Neural cell (in vitro differentiated cells): ENCODE results near the gene EIF4E2. TPM values are rescaled to one million over a fixed set of nuclear protein-coding genes. Genes with fewer than 3 reads are reported as not detected.

Source experiments
- H2AFZ ChIP-seq: fragments of 200-600, 300-800 bp; sonication (generic), shearing (Covaris generic); 2 replicates; pipeline ENCODE4 v1.6.0; 2014; ENCODE audit warnings: low read depth, mild to moderate bottlenecking, antibody characterized with exemption, low read length, moderate library complexity
- H3F3A ChIP-seq: fragments of 200-600 bp; shearing (Covaris generic); 2 replicates; pipeline ENCODE4 v1.6.1; 2016; ENCODE audit warnings: mild to moderate bottlenecking, moderate library complexity, mixed read lengths, antibody characterized with exemption, low read length; ENCODE audit not compliant: insufficient read depth, poor library complexity, severe bottlenecking
- H3K27ac ChIP-seq: fragments of 200-600, 300-800 bp; sonication (generic), shearing (Covaris generic); 2 replicates; pipeline ENCODE4 v1.5.1; 2014; ENCODE audit warnings: mild to moderate bottlenecking, low read length, moderate library complexity
- H3K27me3 ChIP-seq: fragments of 300-800, 200-600 bp; sonication (generic), shearing (Covaris generic); 2 replicates; pipeline ENCODE4 v1.6.0; 2014; ENCODE audit warnings: mild to moderate bottlenecking, low read depth, low read length, moderate library complexity; ENCODE audit not compliant: insufficient read depth
- H3K36me3 ChIP-seq: fragments of 300-800, 200-600 bp; sonication (generic), shearing (Covaris generic); 2 replicates; pipeline ENCODE4 v1.5.1; 2014; ENCODE audit warnings: mild to moderate bottlenecking, antibody characterized with exemption, low read length, moderate library complexity; ENCODE audit not compliant: insufficient read depth
- H3K4me2 ChIP-seq: fragments of 300-800, 200-600 bp; sonication (generic), shearing (Covaris generic); 2 replicates; pipeline ENCODE4 v1.6.0; 2014; ENCODE audit warnings: mild to moderate bottlenecking, low read length
- H3K4me3 ChIP-seq: fragments of 300-800, 200-600 bp; sonication (generic), shearing (Covaris generic); 2 replicates; pipeline ENCODE4 v1.5.1; 2014; ENCODE audit warnings: mild to moderate bottlenecking, low read length, moderate library complexity
- H3K79me2 ChIP-seq: fragments of 200-600 bp; shearing (Covaris generic); replicated peaks from 2 replicates; pipeline ENCODE4 v1.6.0; 2014; ENCODE audit warnings: mild to moderate bottlenecking, low read length, moderate library complexity; ENCODE audit not compliant: insufficient read depth
- H3K9ac ChIP-seq: fragments of 300-800, 200-600 bp; sonication (generic), shearing (Covaris generic); 2 replicates; pipeline ENCODE4 v1.6.1; 2016; ENCODE audit warnings: mild to moderate bottlenecking, low read length, mixed read lengths
- H3K9me2 ChIP-seq: fragments of 200-600 bp; shearing (Covaris generic); 2 replicates; pipeline ENCODE4 v1.6.1; 2016; ENCODE audit warnings: mild to moderate bottlenecking, low read length, mixed read lengths; ENCODE audit not compliant: insufficient read depth
- H3K9me3 ChIP-seq: fragments of 200-600, 300-800 bp; sonication (generic), shearing (Covaris generic); 2 replicates; pipeline ENCODE4 v1.6.1; 2016; ENCODE audit warnings: mild to moderate bottlenecking, mixed run types, low read length, moderate library complexity, mixed read lengths
- H4K20me1 ChIP-seq: fragments of 200-600 bp; shearing (Covaris generic); 2 replicates; pipeline ENCODE4 v1.6.1; 2016; ENCODE audit warnings: mild to moderate bottlenecking, mixed run types; ENCODE audit not compliant: insufficient read depth
- EP300 ChIP-seq: fragments of 450-650 bp; conservative IDR thresholded peaks from 2 replicates; pipeline ENCODE4 v1.6.1; 2014; ENCODE audit warnings: antibody characterized with exemption, mild to moderate bottlenecking, moderate library complexity; ENCODE audit not compliant: poor library complexity, severe bottlenecking
- EZH2 ChIP-seq: fragments of 200-600, 300-800 bp; shearing (Covaris generic), sonication (generic); IDR thresholded peaks from 2 replicates; pipeline ENCODE4 v1.6.1; 2014; ENCODE audit warnings: antibody characterized with exemption, low read length, borderline replicate concordance, mild to moderate bottlenecking; ENCODE audit not compliant: insufficient read depth, poor library complexity, severe bottlenecking
- MXI1 ChIP-seq: fragments of 450-650 bp; conservative IDR thresholded peaks from 2 replicates; pipeline ENCODE4 v1.6.1; 2014; ENCODE audit warnings: antibody characterized with exemption, mild to moderate bottlenecking; ENCODE audit not compliant: poor library complexity, severe bottlenecking
- POLR2AphosphoS5 ChIP-seq: IDR thresholded peaks from 2 replicates; pipeline ENCODE4 v1.6.1; 2012
- SMC3 ChIP-seq: fragments of 450-650 bp; conservative IDR thresholded peaks from 2 replicates; pipeline ENCODE4 v1.6.1; 2014; ENCODE audit warnings: antibody characterized with exemption, mild to moderate bottlenecking, moderate library complexity; ENCODE audit not compliant: poor library complexity
- TAF1 ChIP-seq: IDR thresholded peaks from 2 replicates; pipeline ENCODE4 v1.6.1; 2012; ENCODE audit warnings: low read depth
- polyA plus RNA-seq: library from polyadenylated mRNA; depleted of rRNA; stranded (reverse); fragments of >200 nt; gene quantifications from 2 replicates; pipeline ENCODE4 v1.2.3, GENCODE V29; 2014
- TF ChIP-seq, protein P1 (sequence below): IDR thresholded peaks from 2 replicates; pipeline ENCODE4 v1.6.1; 2012; ENCODE audit warnings: borderline replicate concordance

Gene EIF4E2
- polyA plus RNA-seq, 1 donor from 2014 or later, result 57.6 TPM

DNA sequence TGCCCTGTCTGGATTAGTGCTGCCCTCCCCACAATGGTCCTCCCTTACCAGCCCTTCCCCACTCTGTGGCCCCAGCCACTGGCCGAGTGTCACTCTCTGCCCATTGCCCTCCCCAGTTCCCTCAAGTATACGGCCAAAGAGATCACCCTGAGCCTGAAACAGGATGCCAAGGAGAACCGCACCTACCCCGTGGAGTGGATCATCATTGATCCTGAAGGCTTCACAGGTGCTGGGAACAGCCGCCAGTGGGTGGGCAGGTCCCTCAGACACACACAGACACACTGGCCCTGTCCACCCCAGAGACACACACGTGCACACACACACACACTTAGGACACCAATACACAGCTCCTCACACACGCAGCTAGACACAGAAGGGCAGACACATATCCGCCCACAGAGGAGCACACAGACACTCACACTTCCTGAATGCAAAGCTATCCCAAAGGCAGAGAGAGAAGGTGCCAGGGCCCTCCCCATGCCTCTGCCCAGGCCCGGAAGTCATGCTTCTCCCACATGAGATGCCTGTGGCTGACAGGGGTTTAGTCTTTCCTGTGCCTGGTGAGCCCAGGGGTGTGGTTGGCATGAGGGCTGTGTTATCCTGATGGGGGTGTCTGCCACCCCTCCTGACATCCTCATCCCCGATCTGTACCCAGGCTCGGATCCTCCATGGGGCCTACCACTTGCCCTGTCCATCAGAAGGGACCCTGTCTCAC, 21.6 kb upstream of the EIF4E2 start:
- no peaks in the 10 kb centered on the region for H3K9me3 ChIP-seq
- no peaks in the 10 kb centered on the region for H4K20me1 ChIP-seq
- no peaks in the 10 kb centered on the region for H3K36me3 ChIP-seq
- no peak overlapping the region for H3K9ac ChIP-seq
- H3K4me2 ChIP-seq, result no peak overlapping the region
- H3K79me2 ChIP-seq, result no peaks in the 10 kb centered on the region
- H2AFZ ChIP-seq, result no peak overlapping the region
- TF ChIP-seq MXI1, result no peak
- TF ChIP-seq TAF1, result no peak
- no peak for TF ChIP-seq EP300
- TF ChIP-seq, protein P1, sequence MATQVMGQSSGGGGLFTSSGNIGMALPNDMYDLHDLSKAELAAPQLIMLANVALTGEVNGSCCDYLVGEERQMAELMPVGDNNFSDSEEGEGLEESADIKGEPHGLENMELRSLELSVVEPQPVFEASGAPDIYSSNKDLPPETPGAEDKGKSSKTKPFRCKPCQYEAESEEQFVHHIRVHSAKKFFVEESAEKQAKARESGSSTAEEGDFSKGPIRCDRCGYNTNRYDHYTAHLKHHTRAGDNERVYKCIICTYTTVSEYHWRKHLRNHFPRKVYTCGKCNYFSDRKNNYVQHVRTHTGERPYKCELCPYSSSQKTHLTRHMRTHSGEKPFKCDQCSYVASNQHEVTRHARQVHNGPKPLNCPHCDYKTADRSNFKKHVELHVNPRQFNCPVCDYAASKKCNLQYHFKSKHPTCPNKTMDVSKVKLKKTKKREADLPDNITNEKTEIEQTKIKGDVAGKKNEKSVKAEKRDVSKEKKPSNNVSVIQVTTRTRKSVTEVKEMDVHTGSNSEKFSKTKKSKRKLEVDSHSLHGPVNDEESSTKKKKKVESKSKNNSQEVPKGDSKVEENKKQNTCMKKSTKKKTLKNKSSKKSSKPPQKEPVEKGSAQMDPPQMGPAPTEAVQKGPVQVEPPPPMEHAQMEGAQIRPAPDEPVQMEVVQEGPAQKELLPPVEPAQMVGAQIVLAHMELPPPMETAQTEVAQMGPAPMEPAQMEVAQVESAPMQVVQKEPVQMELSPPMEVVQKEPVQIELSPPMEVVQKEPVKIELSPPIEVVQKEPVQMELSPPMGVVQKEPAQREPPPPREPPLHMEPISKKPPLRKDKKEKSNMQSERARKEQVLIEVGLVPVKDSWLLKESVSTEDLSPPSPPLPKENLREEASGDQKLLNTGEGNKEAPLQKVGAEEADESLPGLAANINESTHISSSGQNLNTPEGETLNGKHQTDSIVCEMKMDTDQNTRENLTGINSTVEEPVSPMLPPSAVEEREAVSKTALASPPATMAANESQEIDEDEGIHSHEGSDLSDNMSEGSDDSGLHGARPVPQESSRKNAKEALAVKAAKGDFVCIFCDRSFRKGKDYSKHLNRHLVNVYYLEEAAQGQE, result no peak
- TF ChIP-seq EZH2, result no peak
- TF ChIP-seq POLR2AphosphoS5, result no peak
- TF ChIP-seq SMC3, result no peak
- no peaks in the 10 kb centered on the region for H3K9me2 ChIP-seq
- H3K27me3 ChIP-seq, result peaks cover 10% of the 10 kb centered on the region
- no peak overlapping the region for H3K27ac ChIP-seq
- no peaks in the 10 kb centered on the region for H3F3A ChIP-seq
- H3K4me3 ChIP-seq, result no peak overlapping the region

DNA sequence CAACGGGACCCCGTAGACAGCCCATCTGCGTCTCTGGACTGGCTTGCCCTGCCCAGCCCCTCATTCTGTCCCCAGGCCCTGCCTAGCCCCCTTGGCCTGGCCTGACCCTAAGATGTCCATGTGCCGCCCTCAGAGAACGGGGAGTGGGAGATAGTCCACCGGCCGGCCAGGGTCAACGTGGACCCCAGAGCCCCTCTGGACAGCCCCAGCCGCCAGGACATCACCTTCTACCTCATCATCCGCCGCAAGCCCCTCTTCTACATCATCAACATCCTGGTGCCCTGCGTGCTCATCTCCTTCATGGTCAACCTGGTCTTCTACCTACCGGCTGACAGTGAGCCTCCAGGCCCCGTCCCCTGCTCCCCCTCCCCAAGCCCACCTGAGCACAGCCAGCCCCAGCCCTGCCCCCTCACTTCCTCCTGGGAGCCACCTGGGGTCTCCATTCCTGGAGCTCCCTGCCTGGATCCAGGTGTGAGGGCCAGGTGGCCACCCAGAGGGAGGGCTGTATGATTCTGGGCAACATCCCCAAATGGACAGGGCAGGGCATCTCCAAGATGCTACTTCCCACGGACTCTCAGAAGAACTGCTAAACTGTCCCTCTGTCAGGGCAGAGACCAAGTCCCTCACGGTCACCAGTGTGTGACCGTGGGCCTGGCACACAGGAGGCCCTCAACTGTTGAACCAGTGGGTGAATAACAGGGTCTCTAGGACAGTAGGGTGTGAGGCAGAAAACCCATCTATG, 20.5 kb upstream of the EIF4E2 start:
- H3K4me3 ChIP-seq, result no peak overlapping the region
- H4K20me1 ChIP-seq, result no peaks in the 10 kb centered on the region
- TF ChIP-seq, protein P1, result no peak
- no peaks in the 10 kb centered on the region for H3F3A ChIP-seq
- H3K9ac ChIP-seq, result no peak overlapping the region
- no peaks in the 10 kb centered on the region for H3K36me3 ChIP-seq
- H3K9me3 ChIP-seq, result no peaks in the 10 kb centered on the region
- H3K9me2 ChIP-seq, result no peaks in the 10 kb centered on the region
- H3K27me3 ChIP-seq, result no peaks in the 10 kb centered on the region
- H3K79me2 ChIP-seq, result no peaks in the 10 kb centered on the region
- H3K27ac ChIP-seq, result no peak overlapping the region
- H3K4me2 ChIP-seq, result no peak overlapping the region
- H2AFZ ChIP-seq, result no peak overlapping the region
